ENCODE measurements around the gene KDM2A.

The KDM2A gene

DNA sequence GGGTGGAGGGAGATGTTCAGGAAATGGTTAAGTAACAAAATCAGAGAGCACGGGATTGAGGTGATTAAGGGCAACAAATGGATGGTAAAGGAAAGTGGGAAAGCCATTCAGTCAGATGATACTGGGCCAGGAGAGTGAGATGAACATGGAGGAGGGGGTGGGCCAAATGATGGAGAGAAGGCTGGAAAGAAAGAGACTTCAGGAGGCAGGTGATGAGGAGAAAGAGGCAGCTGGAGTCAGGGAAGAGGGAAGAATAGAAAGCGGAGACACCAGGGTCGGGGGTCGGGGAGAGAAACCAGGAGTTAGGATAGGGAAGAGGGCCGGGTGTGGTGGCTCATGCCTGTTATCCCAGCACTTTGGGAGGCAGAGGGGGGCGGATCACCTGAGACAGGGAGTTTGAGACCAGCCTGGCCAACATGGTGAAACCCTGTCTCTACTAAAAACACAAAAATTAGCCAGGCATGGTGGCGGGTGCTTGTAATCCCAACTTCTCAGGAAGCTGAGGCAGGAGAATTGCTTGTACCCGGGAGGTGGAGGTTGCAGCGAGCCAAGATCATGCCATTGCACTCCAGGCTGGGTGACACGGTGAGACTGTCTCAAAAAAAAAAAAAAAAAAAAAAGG lies 4.7 kb upstream of the KDM2A start:
- DNase-seq (ENCODE audit: low read depth, low spot score) = no peak
- TF ChIP-seq, protein P1, sequence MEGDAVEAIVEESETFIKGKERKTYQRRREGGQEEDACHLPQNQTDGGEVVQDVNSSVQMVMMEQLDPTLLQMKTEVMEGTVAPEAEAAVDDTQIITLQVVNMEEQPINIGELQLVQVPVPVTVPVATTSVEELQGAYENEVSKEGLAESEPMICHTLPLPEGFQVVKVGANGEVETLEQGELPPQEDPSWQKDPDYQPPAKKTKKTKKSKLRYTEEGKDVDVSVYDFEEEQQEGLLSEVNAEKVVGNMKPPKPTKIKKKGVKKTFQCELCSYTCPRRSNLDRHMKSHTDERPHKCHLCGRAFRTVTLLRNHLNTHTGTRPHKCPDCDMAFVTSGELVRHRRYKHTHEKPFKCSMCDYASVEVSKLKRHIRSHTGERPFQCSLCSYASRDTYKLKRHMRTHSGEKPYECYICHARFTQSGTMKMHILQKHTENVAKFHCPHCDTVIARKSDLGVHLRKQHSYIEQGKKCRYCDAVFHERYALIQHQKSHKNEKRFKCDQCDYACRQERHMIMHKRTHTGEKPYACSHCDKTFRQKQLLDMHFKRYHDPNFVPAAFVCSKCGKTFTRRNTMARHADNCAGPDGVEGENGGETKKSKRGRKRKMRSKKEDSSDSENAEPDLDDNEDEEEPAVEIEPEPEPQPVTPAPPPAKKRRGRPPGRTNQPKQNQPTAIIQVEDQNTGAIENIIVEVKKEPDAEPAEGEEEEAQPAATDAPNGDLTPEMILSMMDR (IDR thresholded peaks at IDR 0.05; ENCODE audit: insufficient read depth, low read length, missing control alignments) = no peak
- no peak overlapping the region for H3K4me3 ChIP-seq (ENCODE audit: low read depth, low read length)
- POLR2A ChIA-PET = no interaction called here
- CTCF ChIA-PET = no interaction called here

DNA sequence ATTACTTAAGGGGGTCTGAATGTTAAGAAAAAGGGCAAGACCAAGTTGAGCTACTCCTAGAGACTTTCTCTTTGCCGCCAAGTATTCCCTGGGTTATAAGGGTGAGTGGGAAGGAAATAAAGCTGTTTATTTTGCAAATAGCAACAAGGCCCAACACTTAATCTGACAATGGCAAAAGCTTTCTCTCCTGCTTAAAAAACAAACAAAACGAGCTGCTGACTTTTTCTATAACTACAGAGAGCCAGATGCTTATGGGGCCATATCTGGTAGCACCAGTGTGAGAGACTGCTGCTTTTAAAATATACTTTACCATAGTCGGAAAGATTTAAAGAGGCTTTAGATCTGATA lies 2.3 kb upstream of the KDM2A start:
- ChIA-PET CTCF (interaction anchor here (0.8 kb wide), 1 partner anchor 40 kb away, joined by 3 read pairs; no protein-coding TSS in a partner anchor), POLR2A (no interaction called here)
- no peak for DNase-seq (ENCODE audit: low read depth, low spot score)
- H3K4me3 ChIP-seq (ENCODE audit: low read depth, low read length) = no peak overlapping the region
- TF ChIP-seq, protein P1 (IDR thresholded peaks at IDR 0.05; ENCODE audit: insufficient read depth, low read length, missing control alignments) = no peak

DNA sequence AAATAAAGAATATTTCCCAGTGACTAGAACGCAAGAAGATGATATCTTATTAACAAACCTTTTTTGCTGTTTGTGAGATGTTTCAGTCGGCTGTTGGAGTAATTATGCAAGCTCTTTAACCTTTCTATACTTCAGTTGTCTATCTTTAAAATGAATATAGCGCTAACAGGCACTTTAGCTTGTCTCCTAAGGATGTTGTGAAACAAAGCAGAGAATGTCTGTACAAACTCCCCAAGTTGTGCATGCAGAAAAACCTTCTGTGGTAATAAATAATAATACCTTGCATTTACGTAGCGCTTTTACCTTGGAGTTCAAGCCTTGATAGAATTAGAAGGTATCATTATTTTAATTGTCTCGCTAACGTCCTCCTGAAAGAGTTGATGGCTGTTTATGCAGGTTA lies 1.9 kb upstream of the KDM2A start:
- CTCF ChIA-PET = interaction anchor here (0.7 to 1.5 kb wide), 3 partner anchors 36 to 73 kb away, joined by 3 read pairs; no protein-coding TSS in a partner anchor
- no peak for DNase-seq (ENCODE audit: low read depth, low spot score)
- no peak overlapping the region for H3K4me3 ChIP-seq (ENCODE audit: low read depth, low read length)
- POLR2A ChIA-PET = no interaction called here
- TF ChIP-seq, protein P1 (IDR thresholded peaks at IDR 0.05; ENCODE audit: insufficient read depth, low read length, missing control alignments) = no peak

DNA sequence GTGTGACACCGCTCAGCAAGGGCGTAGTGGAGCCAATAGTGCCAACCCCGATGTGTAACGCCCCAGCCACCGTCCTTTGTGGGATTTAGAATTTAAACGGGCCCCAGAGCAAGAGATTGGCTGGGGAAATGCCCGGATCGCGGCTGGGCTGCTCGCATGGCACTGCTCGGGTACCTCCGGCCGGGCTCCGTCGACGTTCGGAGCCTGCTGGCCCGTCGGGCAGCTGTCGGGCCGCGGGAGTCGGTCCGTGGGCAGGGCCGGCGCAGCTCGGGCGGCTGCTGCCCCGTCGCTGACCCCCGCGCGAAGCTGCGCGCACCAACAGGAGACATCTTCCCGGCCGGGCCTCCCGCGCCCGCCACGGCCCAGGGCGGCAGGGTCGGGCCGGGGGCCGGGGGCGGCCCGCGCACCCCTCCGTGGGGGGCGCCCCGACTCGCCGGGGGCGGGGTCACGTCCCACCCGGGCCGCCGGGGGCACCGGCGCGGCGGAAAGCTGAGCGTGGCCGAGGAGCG lies 1.3 kb upstream of the KDM2A start:
- ChIA-PET CTCF (interaction anchor here (0.6 to 1.9 kb wide), 5 partner anchors 8 to 73 kb away, joined by 3 to 7 read pairs (median 3); no protein-coding TSS in a partner anchor), POLR2A (no interaction called here)
- TF ChIP-seq, protein P1 (IDR thresholded peaks at IDR 0.05; ENCODE audit: insufficient read depth, low read length, missing control alignments) = no peak
- no peak for DNase-seq (ENCODE audit: low read depth, low spot score)
- peak overlapping the region; percentile 33 for H3K4me3 ChIP-seq (ENCODE audit: low read depth, low read length)

DNA sequence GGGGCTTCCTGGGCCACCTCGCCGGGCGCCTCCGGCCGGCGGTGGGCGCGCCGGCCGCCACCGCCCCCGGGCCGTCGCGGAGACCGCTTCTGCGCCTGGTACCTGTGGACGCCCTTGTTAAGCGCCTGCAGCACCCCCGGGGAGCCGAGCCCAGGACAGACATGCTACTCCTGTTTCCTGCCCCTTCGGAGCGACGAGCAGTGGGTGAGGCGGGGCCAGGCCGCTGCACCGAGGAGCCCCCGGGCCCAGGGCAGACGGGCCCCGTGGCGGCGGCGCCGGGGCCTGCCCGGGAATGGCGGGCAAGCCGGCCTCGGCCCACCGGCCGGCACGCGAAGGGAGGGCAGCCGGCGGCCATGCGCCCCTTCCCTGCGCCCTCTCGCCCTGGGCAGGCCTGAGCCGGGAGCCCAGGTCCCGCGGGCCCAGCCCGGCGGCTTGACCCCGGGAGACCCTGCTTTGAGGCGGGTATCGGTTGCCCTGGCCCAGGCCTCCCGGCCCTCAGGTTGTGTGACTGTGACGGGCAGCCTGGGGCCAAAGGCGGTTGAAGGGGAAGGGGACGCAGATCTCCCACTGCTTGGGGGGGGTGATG lies 789 bp upstream of the KDM2A start:
- TF ChIP-seq, protein P1 (IDR thresholded peaks at IDR 0.05; ENCODE audit: insufficient read depth, low read length, missing control alignments) = no peak
- CTCF ChIA-PET = interaction anchor here (0.6 to 1.9 kb wide), 6 partner anchors 9 to 129 kb away, joined by 3 to 7 read pairs (median 3); no protein-coding TSS in a partner anchor
- no peak for DNase-seq (ENCODE audit: low read depth, low spot score)

More for the DNA sequence above, 789 bp upstream of the KDM2A start:
- POLR2A ChIA-PET = interaction anchor here (0.6 to 1.4 kb wide), 3 partner anchors 81 to 199 kb away, joined by 3 to 7 read pairs (median 3); no protein-coding TSS in a partner anchor
- peak overlapping the region; percentile 41 for H3K4me3 ChIP-seq (ENCODE audit: low read depth, low read length)
